HG03039 (cell line): Measurements from ENCODE around the gene AASS.
"Not testable (repeated sequence)": the region's sequence is repeated elsewhere in the genome, so short reads cannot be mapped to it uniquely, and the experiment has no call there.

Source experiments
- ATAC-seq: cut with Tn5 transposase; IDR thresholded peaks from one replicate; pipeline ENCODE4 v1.9.1; 2021; ENCODE audit warnings: mild to moderate bottlenecking, moderate library complexity; ENCODE audit not compliant: unreplicated experiment

Gene AASS

DNA sequence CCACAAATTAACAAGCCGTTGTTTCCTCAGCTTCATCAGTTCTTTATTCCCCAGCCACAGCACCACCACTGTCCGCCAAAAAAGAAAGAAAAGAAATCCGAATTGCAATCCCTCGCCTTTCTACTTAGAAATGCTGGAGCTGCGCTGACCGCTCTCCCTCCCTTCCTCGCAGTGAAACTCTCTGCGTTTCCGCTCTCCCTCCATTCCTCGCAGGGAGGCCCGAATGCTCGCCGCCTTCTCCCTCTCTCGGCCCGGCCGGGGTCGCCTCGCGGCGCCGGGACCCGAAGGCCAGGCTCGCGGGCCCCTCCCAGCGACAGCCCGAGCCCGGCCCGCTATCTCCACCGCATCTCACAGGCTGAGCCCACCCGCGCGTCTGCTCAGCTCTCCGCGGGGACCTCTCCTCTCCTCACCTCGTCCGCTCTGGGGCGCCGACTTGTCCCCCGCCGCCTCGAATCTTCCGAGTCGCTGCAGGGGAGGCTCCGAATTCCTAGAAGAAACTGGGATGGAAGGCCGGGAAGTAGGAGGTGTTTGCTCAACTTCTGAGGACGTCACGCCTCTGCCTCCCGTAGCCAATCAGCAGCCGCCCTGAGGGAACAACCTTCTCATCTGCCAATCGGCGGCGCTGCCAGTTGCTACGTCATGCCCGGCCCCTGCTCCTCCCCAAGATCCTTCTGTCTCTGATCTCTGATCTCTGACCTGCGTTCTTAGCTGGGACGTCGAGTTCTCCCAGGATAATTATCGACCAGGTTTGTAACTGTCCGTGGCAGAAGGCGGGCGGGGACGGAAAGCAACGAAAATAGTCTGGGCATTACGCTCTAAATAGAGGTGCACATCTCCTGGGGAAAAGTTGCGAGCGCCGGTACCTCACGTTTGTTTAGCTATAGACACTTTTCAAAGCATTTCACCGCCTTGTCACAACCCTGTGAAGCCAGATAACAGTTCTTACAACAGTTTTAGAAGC, at the start of gene AASS:
TSS of gene AASS (minus strand) at position 499 of the 961 bp plus-strand sequence. CDS start 10,523 bp downstream, outside the sequence.
- ATAC-seq, result peak; percentile 100

DNA sequence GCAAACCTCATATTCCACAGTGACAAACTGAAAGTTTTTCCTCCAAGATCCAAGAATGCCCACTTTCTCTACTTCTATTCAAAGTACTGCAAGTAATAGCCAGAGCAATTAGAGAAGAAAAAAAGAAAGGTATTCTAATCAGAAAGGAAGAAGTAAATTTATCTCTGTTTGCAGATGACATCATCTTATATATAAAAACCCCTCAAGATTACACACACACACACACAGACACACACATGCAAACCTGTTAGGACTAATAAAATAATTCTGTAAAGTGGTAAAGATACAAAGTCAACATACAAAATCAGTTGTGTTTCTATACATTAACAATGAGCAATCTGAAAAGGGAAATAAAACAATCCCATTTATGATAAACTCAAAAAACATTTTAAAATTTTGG, 44.7 kb upstream of the AASS start:
- ATAC-seq, result no peak

DNA sequence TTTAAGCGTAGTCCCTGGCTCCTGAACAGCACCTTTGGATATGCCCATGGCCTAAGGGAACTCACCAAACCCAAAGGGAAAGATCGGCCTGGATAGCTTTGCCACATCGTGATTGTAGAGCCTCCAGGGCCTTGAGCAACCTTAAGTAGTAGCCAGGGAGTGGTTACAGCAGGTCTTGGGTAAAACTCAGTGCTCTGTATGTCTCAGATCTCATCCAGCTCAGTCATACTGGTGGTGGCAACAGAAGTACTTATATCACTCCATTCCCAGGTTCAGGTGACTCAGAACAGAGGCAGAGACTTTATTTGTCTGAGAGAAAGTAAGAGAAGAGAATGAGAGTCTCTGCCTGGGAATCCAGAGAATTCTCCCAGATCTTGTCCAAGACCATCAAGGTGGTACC, 39.1 kb upstream of the AASS start:
- ATAC-seq, result no peak

DNA sequence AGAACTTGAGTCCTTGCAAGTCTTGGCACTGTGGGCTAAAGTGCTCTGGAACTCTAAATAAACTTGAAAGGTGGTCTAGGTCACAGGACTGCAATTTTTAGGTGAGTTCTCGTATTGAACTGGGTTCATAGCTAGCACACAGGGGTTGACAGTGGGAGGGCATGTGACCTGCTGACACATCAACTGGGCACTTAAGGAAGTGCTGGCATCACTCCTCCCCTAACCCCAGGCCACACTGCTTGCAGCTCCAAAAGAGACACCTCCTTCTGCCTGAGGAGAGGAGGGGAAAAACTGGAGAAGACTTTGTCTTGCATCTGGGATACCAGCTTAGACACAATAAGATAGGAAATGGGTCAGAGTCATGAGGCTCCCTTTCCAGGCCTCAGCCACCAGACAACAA, 38.0 kb upstream of the AASS start:
- no peak for ATAC-seq

DNA sequence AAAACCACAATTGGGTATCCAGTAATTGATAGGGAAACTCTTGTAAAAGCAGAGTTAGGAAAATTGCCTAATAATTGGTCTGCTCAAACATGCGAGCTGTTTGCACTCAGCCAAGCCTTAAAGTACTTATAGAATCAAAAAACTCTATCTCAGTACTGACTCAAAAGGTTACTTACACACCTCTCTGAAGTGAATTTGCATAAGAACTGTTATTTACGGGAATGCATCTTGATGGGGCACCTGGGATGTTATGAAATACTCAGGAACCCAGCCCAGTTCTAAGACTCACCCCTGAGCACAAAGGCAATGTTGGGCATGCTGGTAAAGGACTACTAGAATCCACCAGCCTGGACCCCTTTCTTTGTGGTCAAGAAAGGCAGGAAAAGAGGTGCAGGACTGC, 28.1 kb upstream of the AASS start:
- ATAC-seq, result not testable (repeated sequence)

DNA sequence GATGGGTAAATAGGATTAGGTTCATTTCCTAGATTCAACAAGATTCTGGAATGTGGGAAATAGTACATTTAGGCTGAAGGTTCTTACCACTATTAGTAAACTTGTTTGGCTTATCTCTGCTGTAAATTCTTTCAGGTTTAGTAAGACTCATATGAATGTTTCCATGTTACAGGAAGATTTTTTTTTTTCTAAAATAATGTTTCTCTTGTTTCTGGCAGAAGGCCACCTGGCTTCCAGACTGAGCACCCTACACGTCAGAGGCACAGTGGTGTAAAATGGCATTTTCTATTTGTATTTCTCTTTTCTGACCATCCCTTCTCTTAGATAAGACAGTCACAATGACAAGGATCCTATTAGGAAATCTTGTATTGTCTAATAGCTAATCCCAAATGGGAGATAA, 22.7 kb upstream of the AASS start:
- no peak for ATAC-seq

DNA sequence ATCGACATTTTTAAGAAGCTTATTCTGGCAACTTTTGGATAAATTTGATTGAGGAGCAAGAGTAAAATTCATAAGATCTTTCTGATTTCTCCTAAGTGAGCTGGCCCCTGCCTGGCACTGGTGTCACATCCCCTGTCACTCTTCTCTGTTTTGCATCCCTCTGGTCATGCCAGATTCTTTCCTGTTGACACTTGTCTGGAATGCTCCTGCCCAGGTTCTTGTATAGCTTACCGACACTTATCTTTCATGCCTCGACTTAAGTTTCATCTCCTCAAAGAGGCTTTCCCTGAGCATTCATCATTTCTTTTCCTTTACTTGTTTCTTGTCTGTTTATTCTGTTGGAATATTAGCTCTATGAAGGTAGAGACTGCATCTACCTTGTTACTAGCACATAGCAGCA, 22.2 kb upstream of the AASS start:
- no peak for ATAC-seq

DNA sequence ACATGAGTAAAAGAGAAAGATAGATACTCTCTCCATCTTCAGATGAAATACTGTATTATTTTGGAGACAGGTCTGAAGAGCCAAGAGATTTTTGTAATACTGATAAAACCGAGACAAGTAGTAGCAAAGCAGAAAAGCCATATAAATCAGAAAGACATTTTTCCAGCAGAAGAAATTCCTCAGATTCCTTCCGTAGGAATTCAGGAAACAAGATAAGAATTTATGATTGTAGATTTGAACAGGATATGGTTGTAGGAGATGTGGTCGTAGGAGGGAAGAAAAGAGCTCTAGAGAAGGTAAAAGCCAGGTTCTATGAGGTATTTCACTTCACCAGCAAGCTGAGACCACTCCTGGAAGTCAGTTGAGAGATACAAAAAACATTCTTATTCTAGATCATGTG, 17.6 kb upstream of the AASS start:
- no peak for ATAC-seq

DNA sequence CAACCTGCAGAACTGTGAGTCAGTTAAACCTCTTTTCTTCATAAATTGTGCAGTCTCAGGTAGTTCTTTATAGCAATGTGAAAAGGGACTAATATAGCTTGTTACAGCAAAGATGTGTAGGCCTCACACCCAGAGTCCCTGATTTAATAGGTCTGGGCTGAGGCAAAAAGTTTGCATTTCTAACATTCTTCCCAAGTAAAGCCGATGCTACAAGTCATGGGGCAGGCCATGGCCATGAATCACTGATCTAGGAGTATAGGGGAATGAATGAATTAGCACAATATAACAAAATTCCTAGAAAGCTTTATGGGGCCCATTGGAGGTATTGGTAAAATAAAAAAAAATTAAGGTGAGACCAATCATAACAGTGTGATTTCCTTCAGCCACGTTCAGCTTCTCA, 11.5 kb upstream of the AASS start:
- ATAC-seq, result no peak

DNA sequence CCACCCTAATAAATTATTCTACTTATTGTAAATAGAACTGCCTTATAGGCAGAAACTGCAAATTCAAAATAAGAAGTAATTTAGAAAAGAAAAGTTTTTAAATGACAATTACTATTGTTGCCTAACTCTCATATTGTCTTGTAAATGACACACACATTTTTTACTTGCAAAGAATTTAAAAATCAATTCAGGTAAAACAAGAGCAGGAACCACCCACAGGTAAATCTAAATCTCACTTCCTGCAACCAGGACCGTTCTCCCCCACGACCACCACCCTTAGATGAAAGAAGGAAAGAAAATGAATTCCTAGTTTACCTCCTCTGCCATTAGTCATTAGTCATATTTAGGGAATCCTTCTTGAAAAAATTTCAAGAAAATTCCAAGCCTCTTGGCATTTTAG, 4.8 kb upstream of the AASS start:
- ATAC-seq, result no peak

DNA sequence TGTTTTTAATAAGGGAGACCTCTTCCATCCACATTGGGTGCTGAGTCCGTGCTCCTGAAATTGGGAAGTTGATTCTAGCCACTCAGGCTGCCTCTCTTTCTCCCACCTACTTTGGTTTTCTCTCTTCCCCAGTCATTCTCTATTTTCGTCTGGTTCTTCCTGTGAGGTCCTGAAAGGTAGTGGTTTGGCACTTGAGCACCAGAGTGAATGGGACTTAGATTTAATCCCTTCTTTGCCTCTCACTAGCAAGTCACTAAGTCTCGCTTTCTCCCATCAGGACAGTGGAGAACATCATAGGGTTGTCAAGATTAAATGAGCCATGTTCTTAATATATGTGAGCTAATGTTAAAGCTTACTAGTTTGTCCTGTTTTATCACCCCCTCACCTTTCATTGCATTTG, 4.0 kb upstream of the AASS start:
- no peak for ATAC-seq

DNA sequence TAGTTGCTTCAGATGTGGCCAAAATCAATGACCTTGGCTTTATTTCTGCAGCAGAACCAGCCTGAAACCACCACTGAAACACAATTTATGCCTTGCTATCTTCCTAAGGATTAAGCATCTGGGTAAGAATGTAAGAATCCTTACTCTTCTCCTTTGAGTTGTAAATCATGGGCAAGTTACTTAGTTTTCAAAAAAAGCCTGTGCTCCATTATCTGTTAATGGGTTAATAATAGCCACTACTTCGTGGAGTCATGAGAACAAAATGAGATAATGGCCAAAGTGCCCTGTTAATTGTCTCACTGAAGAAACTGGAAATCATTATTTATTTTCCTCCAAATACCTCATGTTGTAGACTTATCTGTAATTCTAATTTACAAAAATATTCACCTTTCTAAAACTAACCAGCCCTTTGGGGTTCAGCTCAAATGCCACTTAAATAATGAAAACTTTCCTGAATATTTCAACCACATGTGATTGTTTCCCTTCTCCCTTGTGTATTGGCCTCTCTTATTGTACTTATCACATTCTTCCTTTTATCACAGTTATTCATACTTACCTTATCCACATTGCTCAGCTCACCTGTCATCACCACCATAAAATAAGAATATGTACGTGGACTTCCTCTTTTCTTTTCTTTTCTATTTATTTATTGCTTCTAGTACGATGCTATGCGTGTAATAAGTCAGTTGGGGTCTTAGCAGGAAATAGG, 2.0 kb upstream of the AASS start:
- no peak for ATAC-seq

DNA sequence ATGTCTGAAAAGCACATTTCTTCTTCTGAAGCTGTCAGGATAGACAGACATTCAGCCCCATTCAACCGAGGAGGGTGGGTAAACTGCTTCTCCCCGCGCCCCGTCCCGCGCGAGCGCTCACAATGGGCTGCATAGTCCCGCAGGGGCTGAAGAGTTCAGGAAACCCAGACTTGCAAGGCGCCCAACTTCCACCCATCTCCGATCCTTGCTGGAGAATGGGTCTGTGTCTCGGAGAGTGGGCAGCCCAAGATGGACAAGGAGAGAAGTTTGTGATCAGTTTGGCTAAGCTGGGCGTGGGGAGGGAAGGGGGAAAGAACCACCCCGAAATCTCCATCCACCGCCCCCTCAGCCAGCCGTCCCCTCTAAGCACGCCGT, 686 bp downstream of the AASS start:
- ATAC-seq, result no peak

DNA sequence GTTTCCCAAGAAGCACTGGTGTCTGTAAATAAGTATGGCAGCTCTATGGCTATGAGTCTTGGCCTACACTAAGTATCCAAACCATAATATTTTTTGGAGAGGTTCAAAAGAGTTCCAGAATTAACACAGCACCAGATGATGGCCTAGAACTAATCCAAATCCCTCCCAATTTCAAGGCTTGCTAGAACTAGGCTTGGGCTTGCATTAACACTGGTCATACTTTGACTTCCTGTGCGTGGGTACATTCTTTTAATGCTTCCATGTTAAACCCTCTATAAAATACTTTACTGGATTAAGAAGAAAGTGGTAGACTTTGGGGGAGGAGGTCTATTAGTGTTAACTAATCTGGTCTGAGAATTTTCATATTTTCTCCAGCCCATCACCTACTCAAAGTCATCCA, 3.1 kb downstream of the AASS start:
- ATAC-seq, result no peak

DNA sequence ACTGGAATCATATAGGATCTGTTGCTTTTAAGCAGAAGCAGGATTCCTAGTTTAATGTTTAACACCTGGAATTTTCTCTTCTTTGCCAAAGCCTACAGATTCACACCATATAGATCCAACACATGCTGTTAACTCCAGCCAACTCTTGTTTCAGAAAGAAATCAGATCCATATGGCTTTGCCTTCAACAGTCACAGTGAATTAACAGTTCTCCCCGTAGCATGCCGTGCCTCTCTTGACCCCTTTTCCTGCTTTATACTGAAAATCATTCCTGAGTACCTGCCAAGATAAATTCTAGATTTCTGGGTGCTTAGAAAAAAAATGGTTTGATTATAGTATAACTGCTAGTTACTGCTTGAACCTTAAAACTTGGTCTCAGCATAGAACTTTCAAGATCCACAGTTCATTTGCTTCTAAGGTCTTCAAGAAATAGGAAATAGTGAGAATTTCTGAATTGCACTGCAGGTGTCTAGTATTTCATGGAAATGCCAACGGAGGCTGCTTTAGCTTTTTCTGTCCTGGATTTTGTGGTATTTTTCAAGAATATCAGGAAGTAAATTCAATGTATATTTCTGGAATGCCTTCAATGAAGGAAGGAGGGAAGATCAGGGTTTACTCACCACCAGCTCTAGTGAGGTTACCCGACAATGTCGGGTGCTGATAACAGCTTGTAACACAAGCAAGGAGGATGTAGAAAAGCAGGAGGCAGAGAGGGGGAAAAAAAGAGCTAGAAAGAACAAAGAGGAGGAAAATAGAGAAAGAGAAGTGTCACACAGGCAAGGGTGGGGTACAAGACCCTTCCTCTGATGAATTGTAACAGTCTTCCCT, 6.6 kb downstream of the AASS start:
- ATAC-seq, result no peak

DNA sequence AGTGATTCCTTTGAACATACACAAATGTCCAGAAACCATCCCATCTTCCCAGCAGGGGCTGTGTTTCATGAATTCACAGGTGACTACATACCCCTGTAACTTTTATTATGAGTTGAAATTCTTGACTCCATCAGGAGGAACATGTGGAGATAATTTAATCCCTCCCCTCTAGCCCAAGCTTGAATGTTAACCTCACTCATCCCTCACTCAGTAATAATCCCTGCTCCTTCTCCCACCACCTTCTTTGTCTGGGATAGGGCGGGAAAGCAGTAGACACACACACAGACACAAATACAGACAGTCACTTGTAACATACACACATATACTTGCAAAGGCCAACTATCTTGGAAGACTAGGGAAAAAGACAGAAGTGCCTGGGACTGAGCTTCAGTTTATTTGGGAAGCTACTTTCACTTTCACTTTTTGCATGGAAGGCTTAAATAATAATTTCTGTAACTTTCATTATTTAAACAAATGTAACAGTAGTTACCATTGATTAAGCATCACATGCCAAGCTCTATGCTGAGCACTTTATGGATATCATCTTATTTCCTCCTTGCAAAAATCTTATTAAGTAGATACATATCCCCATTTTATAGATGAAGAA, 7.3 kb downstream of the AASS start:
- ATAC-seq, result no peak

DNA sequence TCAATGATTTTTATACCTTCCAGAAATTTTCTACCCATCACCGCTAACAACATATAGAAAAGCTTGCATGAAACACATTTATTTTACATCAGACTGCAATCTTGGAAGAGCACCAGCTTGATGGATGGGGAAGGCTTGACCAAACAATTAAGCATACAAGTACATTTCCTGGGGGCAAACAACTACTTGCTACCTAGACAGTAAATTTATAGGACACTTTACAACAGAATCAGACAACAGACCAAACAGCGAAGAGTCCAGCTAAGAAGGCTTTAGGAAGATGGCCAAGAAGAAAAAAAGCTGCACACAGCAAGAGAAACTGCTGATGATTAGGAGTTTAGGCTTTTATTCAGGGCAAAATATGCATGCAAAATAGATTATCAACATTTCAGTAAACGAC, 8.0 kb downstream of the AASS start:
- ATAC-seq, result no peak

DNA sequence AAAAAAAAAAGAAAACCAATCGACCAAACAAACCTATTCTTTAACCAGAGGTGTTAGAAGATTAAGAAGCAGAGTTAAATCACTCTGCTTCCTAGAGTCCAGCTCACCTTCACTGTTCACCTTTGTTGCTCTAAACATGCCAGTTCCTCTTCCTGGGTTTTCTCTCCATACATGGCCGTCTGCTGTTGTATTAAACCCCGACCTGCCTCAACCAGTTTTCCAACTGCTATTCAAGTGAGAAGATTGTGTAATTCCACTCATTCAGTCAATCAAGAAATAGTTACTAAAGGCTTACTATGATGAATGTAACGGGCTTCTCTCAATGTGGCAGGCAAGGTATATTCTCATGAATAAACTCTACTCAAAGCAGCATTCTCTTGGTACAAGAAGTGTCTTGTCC, 8.8 kb downstream of the AASS start:
- ATAC-seq, result no peak

DNA sequence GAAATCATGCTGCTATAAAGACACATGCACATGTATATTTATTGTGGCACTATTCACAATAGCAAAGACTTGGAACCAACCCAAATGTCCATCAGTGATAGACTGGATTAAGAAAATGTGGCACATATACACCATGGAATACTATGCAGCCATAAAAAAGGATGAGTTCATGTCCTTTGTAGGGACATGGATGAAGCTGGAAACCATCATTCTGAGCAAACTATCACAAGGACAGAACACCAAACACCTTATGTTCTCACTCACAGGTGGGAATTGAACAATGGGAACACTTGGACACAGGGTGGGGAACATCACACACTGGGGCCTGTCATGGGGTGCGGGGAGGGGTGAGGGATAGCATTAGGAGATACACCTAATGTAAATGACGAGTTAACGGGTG, 9.3 kb downstream of the AASS start:
- not testable (repeated sequence) for ATAC-seq

DNA sequence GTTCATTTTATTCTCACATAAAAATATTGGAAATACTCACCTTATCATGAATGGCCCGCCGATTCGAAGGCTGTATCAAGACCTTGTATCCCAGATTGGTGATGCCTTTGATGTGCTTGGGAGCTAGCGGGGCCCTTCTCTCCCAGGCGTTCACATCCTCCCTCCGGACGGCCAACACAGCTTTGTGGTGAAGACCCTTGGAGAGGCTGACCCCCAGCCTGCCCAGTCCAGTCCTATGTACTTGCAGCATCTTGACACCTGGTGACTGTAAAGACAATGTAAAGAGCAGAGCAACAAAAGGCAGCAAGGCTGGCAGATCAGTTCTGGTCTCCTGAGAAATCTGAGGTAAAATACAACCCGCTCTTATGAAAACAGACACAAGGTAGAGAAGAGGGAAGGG, 10.6 kb downstream of the AASS start:
- no peak for ATAC-seq

DNA sequence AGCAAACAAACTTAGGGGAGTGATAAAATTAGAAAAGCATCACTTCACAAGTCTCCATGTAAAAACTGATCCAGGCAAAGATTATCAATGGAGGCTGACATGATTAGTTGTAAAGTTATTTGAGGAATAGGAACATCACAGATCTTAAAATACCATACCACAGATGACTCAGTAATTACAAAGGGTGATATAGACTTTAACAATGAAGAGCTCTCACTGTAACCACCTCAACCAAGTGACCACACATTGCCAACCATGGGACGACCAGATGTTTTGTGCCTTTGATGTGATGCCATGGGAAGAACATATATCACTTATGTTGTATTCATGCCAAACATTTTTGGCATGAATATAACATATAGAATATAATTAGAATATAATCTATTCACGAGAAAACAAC, 11.7 kb downstream of the AASS start:
- no peak for ATAC-seq
